ENCODE data around the gene HLCS.

Gene HLCS

GRCh38 chr21:36719614-36720013, 246.9 kb downstream of the HLCS start:
- DNase-seq (ENCODE audit: low read depth) = no peak

- no peak for DNase-seq (ENCODE audit: low read depth)
Observed at GRCh38 chr21:36718951-36719501, 247.4 kb downstream of the HLCS start.

- DNase-seq (ENCODE audit: low read depth) = no peak
Observed at GRCh38 chr21:36717976-36718375, 248.5 kb downstream of the HLCS start.

GRCh38 chr21:36716836-36717235, 249.6 kb downstream of the HLCS start:
- no peak for DNase-seq (ENCODE audit: low read depth)

GRCh38 chr21:36716387-36716786, 250.1 kb downstream of the HLCS start:
- no peak for DNase-seq (ENCODE audit: low read depth)

GRCh38 chr21:36713746-36714145, 252.7 kb downstream of the HLCS start:
- DNase-seq (ENCODE audit: low read depth) = no peak

GRCh38 chr21:36710729-36711048, 255.8 kb downstream of the HLCS start:
- DNase-seq (ENCODE audit: low read depth) = no peak

GRCh38 chr21:36709868-36710728, 256.4 kb downstream of the HLCS start:
- no peak for DNase-seq (ENCODE audit: low read depth)

GRCh38 chr21:36709030-36709867, 257.2 kb downstream of the HLCS start:
- DNase-seq (ENCODE audit: low read depth) = no peak

- no peak for DNase-seq (ENCODE audit: low read depth)
Observed at GRCh38 chr21:36708286-36709029, 258.0 kb downstream of the HLCS start.

- DNase-seq (ENCODE audit: low read depth) = no peak
Observed at GRCh38 chr21:36707763-36708285, 258.6 kb downstream of the HLCS start.

- DNase-seq (ENCODE audit: low read depth) = no peak
Observed at GRCh38 chr21:36706951-36707762, 259.3 kb downstream of the HLCS start.

GRCh38 chr21:36706482-36706852, 260.0 kb downstream of the HLCS start:
- no peak for DNase-seq (ENCODE audit: low read depth)

GRCh38 chr21:36705679-36706481, 260.6 kb downstream of the HLCS start:
- DNase-seq (ENCODE audit: low read depth) = no peak

- no peak for DNase-seq (ENCODE audit: low read depth)
Observed at GRCh38 chr21:36704958-36705678, 261.4 kb downstream of the HLCS start.

- DNase-seq (ENCODE audit: low read depth) = no peak
Observed at GRCh38 chr21:36704281-36704957, 262.1 kb downstream of the HLCS start.

- DNase-seq (ENCODE audit: low read depth) = no peak
Observed at GRCh38 chr21:36703626-36704280, 262.7 kb downstream of the HLCS start.

GRCh38 chr21:36703123-36703522, 263.3 kb downstream of the HLCS start:
- DNase-seq (ENCODE audit: low read depth) = no peak

GRCh38 chr21:36702622-36702968, 263.9 kb downstream of the HLCS start:
- no peak for DNase-seq (ENCODE audit: low read depth)
